Left forelimb (tissue), 1 donor: ENCODE results near the gene PRR19.

ENCODE experiments used
- DNase-seq: peaks from one replicate; pipeline ENCODE4 v3.0.0-alpha.2; 2018; ENCODE audit warnings: low spot score

Gene PRR19

DNA sequence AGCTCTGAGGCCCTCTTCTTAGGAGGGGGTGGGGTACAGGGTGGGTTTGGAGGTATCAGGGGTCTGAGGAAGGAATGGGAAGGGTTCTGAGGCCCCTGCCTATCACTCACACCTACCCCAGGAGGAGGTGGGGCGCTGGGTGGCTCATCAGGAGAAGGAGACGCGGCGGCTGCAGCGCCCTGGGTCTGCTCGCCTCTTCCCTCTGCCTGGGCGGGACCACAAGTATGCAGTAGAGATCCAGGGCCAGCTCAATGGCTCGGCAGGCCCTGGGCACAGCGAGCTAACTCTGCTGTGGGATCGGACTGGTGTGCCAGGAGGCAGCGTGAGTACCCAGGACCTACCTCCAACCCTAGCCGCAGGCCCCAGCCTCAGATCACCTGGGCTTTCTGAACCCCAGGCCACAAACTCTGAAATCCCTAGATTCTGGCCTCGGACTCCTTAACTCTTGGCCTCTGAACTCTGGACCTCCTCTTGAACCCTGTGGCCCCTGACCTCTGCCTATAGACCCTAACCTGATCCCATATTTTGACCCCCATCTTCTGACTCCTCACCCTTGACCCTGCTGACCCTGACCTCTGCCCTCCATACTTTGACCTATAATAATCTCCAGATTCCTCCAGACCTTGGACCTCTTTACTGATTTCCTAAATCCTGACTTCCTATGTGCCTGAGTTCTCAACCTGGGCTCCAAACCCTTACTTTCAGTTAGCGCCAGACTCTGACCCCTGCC is 47.6 kb downstream of the PRR19 start:
- DNase-seq: no peak

DNA sequence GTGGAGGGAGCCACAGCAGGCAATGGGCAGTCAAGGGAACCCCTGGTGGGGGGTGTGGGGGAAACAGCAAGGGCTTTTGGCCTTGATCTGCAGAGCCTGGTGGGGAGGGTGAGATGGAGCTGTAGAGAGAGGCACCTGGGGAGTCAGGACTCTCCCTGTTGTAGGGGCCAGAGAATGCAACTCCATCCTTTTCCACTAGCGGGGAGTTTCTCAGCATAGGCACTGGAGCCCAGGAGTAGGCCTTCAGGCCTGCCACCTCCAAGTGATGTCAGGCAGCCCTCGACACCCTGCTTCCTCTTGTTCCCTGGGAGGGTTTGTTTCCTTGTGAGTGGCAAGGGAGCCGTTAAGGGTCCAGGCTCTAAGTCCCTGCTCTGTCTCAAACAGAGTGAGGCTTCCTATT is 48.5 kb downstream of the PRR19 start:
- no peak for DNase-seq

DNA sequence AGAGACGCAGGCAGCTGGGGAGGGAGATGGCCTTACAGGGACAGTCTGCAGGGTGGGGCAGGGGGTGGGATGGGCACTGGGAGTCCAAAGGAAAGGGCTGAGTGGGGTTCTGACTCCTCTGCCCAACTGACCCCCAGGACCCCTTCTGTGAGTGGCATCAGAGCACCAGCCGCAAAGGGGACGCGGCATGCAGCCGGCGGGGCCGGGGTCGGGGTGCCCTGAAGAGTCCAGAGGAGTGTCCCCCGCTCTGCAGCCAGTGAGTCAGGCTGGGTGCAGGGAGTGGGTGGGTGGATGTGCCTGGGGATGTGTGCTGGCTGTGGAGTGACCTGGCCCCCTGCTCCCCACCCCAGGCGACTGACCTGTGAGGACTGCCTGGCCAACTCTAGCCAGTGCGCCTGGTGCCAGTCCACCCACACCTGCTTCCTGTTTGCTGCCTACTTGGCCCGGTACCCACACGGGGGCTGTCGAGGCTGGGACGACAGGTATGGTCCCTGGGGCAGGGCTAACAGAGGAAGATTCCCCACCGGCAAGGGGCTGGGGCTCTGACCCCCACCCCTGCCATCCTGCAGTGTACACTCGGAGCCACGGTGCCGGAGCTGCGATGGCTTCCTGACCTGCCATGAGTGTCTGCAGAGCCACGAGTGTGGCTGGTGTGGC is 49.3 kb downstream of the PRR19 start:
- DNase-seq: no peak

DNA sequence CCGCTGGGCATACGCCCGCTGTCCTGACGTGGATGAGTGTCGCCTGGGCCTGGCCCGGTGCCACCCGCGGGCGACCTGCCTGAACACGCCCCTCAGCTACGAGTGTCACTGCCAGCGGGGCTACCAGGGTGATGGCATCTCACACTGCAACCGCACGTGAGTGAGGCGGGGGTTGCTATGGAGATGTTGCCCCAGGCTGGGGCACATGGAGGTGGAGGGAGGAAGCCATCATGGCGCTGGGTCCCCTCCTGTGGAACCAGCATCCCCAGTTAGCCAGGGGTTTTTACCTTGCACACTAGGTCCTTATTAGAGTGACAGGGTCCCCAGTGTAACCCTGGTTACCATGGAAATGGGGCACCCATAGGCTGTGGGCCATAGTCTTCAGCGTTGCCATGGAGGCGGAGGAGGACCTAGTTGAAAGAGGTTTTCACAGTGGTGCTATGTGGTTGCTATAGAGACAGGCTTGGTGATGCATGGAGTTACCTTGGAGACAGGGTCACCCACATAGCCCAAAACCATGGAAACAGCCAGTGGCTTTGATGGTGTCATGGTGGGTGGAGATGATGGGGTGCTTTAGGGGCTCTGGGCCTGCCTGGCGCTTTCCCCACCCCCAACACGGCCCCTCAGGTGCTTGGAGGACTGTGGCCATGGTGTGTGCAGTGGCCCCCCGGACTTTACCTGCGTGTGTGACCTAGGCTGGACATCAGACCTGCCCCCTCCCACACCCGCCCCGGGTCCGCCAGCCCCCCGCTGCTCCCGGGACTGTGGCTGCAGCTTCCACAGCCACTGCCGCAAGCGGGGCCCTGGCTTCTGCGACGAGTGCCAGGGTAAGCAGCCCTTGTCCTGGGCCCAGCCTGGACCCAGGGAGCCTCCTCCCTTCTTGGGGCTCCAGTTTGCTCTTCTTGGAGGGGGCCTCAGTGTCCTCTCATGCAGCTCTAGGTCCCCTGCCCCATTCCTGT is 50.6 kb downstream of the PRR19 start:
- no peak for DNase-seq

DNA sequence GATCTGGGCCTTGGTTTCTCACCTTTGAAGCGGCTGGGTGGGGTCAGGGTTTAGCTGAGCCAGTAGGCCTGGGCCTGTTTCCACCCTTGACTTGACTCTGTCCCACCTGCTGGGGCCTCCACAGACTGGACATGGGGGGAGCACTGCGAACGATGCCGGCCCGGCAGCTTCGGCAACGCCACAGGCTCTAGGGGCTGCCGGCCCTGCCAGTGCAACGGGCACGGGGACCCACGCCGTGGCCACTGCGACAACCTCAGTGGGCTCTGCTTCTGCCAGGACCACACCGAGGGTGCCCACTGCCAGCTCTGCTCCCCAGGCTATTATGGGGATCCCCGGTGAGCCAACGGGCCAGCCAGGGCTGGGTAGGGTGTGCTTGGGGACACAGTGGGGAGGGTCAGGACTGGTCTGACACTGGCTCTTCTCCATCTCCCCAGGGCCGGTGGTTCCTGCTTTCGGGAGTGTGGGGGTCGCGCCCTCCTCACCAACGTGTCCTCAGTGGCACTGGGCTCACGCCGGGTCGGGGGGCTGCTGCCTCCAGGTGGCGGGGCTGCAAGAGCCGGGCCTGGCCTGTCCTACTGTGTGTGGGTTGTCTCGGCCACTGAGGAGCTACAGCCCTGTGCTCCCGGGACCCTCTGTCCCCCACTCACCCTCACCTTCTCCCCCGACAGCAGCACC is 51.5 kb downstream of the PRR19 start:
- DNase-seq: no peak

DNA sequence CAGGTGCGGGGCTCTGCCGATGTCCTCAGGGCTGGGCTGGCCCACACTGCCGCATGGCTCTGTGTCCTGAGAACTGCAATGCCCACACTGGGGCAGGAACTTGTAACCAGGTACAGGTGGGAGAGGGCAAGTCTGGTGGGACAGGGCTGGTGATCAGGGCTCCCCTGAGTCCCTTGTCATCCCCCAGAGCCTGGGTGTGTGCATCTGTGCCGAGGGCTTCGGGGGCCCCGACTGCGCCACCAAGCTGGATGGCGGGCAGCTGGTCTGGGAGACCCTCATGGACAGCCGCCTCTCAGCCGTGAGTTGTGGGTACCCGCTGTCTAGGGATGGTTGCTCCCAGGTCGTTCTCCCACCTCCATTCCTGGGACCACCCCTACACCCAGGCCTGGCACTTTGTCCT is 54.0 kb downstream of the PRR19 start:
- no peak for DNase-seq

DNA sequence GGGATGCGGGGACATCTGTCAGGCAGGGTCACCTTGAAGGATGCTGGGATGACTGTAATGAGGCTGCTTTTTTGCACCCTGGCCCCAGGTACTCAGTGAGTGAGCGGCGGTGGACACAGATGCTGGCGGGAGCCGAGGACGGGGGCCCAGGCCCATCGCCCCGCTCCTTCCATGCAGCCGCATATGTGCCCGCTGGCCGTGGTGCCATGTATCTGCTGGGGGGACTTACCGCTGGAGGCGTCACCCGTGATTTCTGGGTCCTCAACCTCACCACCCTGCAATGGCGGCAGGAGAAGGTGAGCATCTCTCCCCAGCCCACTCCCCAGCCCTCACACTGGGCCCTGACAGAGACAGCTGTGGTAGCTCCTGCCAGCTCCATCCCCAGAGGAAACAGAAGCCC is 54.8 kb downstream of the PRR19 start:
- DNase-seq: no peak

DNA sequence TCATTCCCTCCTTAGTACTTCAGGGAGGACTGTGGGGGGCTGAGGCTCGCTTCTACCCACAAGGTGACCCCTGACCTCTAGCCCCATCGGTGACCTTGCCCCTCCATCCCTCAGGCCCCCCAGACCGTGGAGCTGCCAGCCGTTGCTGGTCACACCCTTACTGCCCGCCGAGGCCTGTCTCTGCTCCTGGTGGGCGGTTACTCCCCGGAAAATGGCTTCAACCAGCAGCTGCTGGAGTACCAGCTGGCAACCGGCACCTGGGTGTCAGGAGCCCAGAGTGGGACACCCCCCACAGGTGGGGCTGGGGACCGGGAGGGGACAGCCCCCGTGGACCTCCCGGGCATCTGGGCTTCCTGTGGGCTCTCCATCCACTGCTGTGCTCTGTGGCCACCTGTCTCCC is 55.4 kb downstream of the PRR19 start:
- DNase-seq: no peak
